ENCODE data around the gene CCNG2.
"Not testable (repeated sequence)": the region's sequence is repeated elsewhere in the genome, so short reads cannot be mapped to it uniquely, and the experiment has no call there.

The CCNG2 gene

GRCh38 chr4:77132652-77133312 is 24.2 kb upstream of the CCNG2 start:
- ATAC-seq (replicated peaks), result no peak
- H3K4me3 Mint-ChIP-seq, result no peak overlapping the region
- no peak for DNase-seq
- no peak overlapping the region for H3K27ac Mint-ChIP-seq
- H3K36me3 Mint-ChIP-seq, result peaks cover 0 to 3% of the 10 kb centered on the region in 2 donors
- H3K4me1 Mint-ChIP-seq, result peaks cover 7 to 10% of the 10 kb centered on the region in 2 donors
- H3K9me3 Mint-ChIP-seq, result peaks cover 5 to 6% of the 10 kb centered on the region in 2 donors
- H3K27me3 Mint-ChIP-seq, result no peaks in the 10 kb centered on the region

GRCh38 chr4:77137448-77137847 is 19.6 kb upstream of the CCNG2 start:
- not testable (repeated sequence) for H3K27me3 Mint-ChIP-seq; DNase-seq; H3K27ac Mint-ChIP-seq; ATAC-seq (replicated peaks); H3K36me3 Mint-ChIP-seq; H3K4me1 Mint-ChIP-seq; H3K9me3 Mint-ChIP-seq; H3K4me3 Mint-ChIP-seq

- no peak overlapping the region for H3K27ac Mint-ChIP-seq
- no peaks in the 10 kb centered on the region for H3K27me3 Mint-ChIP-seq
- H3K4me3 Mint-ChIP-seq, result no peak overlapping the region
- ATAC-seq (replicated peaks), result no peak
- peaks cover 12 to 26% of the 10 kb centered on the region in 2 donors for H3K4me1 Mint-ChIP-seq
- no peaks in the 10 kb centered on the region for H3K9me3 Mint-ChIP-seq
- DNase-seq, result no peak
- no peaks in the 10 kb centered on the region for H3K36me3 Mint-ChIP-seq
These were observed 14.9 kb upstream of the CCNG2 start for GRCh38 chr4:77141964-77142645.

- ATAC-seq (replicated peaks), result no peak
- Mint-ChIP-seq H3K27ac (no peak overlapping the region), H3K4me3 (no peak overlapping the region), H3K27me3 (no peaks in the 10 kb centered on the region), H3K9me3 (no peaks in the 10 kb centered on the region), H3K4me1 (peaks cover 11 to 27% of the 10 kb centered on the region in 2 donors), H3K36me3 (no peaks in the 10 kb centered on the region)
- no peak for DNase-seq
These were observed 14.4 kb upstream of the CCNG2 start for GRCh38 chr4:77142646-77143028.

GRCh38 chr4:77143091-77143490 is 13.9 kb upstream of the CCNG2 start:
- DNase-seq (no peak), ATAC-seq (replicated peaks) (no peak)
- no peaks in the 10 kb centered on the region for H3K36me3 Mint-ChIP-seq
- peaks cover 11 to 27% of the 10 kb centered on the region in 2 donors for H3K4me1 Mint-ChIP-seq
- no peaks in the 10 kb centered on the region for H3K9me3 Mint-ChIP-seq
- no peaks in the 10 kb centered on the region for H3K27me3 Mint-ChIP-seq
- H3K4me3 Mint-ChIP-seq, result no peak overlapping the region
- no peak overlapping the region for H3K27ac Mint-ChIP-seq

GRCh38 chr4:77145842-77146185 is 11.2 kb upstream of the CCNG2 start:
- H3K4me3 Mint-ChIP-seq, result peak overlapping the region; percentile 63 to 78
- peaks cover 13 to 27% of the 10 kb centered on the region in 2 donors for H3K4me1 Mint-ChIP-seq
- DNase-seq (no peak), ATAC-seq (replicated peaks) (peak; percentile 53 to 58)
- no peaks in the 10 kb centered on the region for H3K36me3 Mint-ChIP-seq
- H3K27me3 Mint-ChIP-seq, result no peaks in the 10 kb centered on the region
- H3K27ac Mint-ChIP-seq, result no peak overlapping the region
- H3K9me3 Mint-ChIP-seq, result no peaks in the 10 kb centered on the region

- Mint-ChIP-seq H3K36me3 (no peaks in the 10 kb centered on the region), H3K27ac (peak overlapping the region; percentile 51), H3K27me3 (no peaks in the 10 kb centered on the region), H3K4me1 (peaks cover 16 to 27% of the 10 kb centered on the region in 2 donors), H3K4me3 (peak overlapping the region in 1 of 2 donors; percentile 52), H3K9me3 (no peaks in the 10 kb centered on the region)
- DNase-seq (no peak), ATAC-seq (replicated peaks) (peak; percentile 63 to 65)
These were observed 10.6 kb upstream of the CCNG2 start for GRCh38 chr4:77146186-77147078.

- Mint-ChIP-seq H3K4me3 (no peak overlapping the region), H3K27me3 (no peaks in the 10 kb centered on the region), H3K9me3 (no peaks in the 10 kb centered on the region), H3K36me3 (no peaks in the 10 kb centered on the region), H3K27ac (peak overlapping the region; percentile 51), H3K4me1 (peaks cover 16 to 26% of the 10 kb centered on the region in 2 donors)
- ATAC-seq (replicated peaks) (no peak), DNase-seq (no peak)
These were observed 9.8 kb upstream of the CCNG2 start for GRCh38 chr4:77147079-77147782.

- peaks cover 23 to 29% of the 10 kb centered on the region in 2 donors for H3K4me1 Mint-ChIP-seq
- DNase-seq (no peak), ATAC-seq (replicated peaks) (no peak)
- no peaks in the 10 kb centered on the region for H3K36me3 Mint-ChIP-seq
- no peak overlapping the region for H3K4me3 Mint-ChIP-seq
- H3K27ac Mint-ChIP-seq, result no peak overlapping the region
- H3K9me3 Mint-ChIP-seq, result no peaks in the 10 kb centered on the region
- no peaks in the 10 kb centered on the region for H3K27me3 Mint-ChIP-seq
These were observed 8.9 kb upstream of the CCNG2 start for GRCh38 chr4:77148078-77148477.

- Mint-ChIP-seq H3K9me3 (no peaks in the 10 kb centered on the region), H3K4me3 (no peak overlapping the region), H3K36me3 (no peaks in the 10 kb centered on the region)
These were observed 7.2 kb upstream of the CCNG2 start for GRCh38 chr4:77149789-77150188.

GRCh38 chr4:77151241-77151640 is 5.8 kb upstream of the CCNG2 start:
- no peak for ATAC-seq (replicated peaks)
- H3K27me3 Mint-ChIP-seq, result no peaks in the 10 kb centered on the region
- no peaks in the 10 kb centered on the region for H3K36me3 Mint-ChIP-seq
- H3K9me3 Mint-ChIP-seq, result no peaks in the 10 kb centered on the region
- no peak for DNase-seq
- peaks cover 40 to 49% of the 10 kb centered on the region in 2 donors for H3K4me1 Mint-ChIP-seq
- H3K4me3 Mint-ChIP-seq, result no peak overlapping the region
- no peak overlapping the region for H3K27ac Mint-ChIP-seq

More at GRCh38 chr4:77149789-77150188, 7.2 kb upstream of the CCNG2 start:
- Mint-ChIP-seq H3K27me3 (no peaks in the 10 kb centered on the region), H3K4me1 (peaks cover 36 to 46% of the 10 kb centered on the region in 2 donors), H3K27ac (no peak overlapping the region)
- no peak for DNase-seq
- no peak for ATAC-seq (replicated peaks)

- DNase-seq (no peak), ATAC-seq (replicated peaks) (no peak)
- H3K4me3 Mint-ChIP-seq, result no peak overlapping the region
- no peaks in the 10 kb centered on the region for H3K9me3 Mint-ChIP-seq
- no peak overlapping the region for H3K27ac Mint-ChIP-seq
- no peaks in the 10 kb centered on the region for H3K27me3 Mint-ChIP-seq
- peaks cover 38 to 50% of the 10 kb centered on the region in 2 donors for H3K4me1 Mint-ChIP-seq
- peaks cover under 1 to 5% of the 10 kb centered on the region in 2 donors for H3K36me3 Mint-ChIP-seq
These were observed 4.6 kb upstream of the CCNG2 start for GRCh38 chr4:77152421-77152820.

GRCh38 chr4:77153006-77153405 is 4.0 kb upstream of the CCNG2 start:
- Mint-ChIP-seq H3K27ac (peak overlapping the region; percentile 62), H3K4me1 (peaks cover 38 to 51% of the 10 kb centered on the region in 2 donors), H3K36me3 (peaks cover 3 to 5% of the 10 kb centered on the region in 2 donors), H3K4me3 (no peak overlapping the region), H3K27me3 (no peaks in the 10 kb centered on the region), H3K9me3 (no peaks in the 10 kb centered on the region)
- ATAC-seq (replicated peaks), result no peak
- DNase-seq, result no peak

- H3K4me1 Mint-ChIP-seq, result peaks cover 38 to 51% of the 10 kb centered on the region in 2 donors
- H3K27ac Mint-ChIP-seq, result peak overlapping the region; percentile 42
- no peaks in the 10 kb centered on the region for H3K27me3 Mint-ChIP-seq
- ATAC-seq (replicated peaks), result no peak
- DNase-seq, result no peak
- peaks cover 6 to 11% of the 10 kb centered on the region in 2 donors for H3K36me3 Mint-ChIP-seq
- no peaks in the 10 kb centered on the region for H3K9me3 Mint-ChIP-seq
- H3K4me3 Mint-ChIP-seq, result no peak overlapping the region
These were observed 2.9 kb upstream of the CCNG2 start for GRCh38 chr4:77154065-77154464.
